LNCaP clone FGC (cell line): ENCODE data around the gene EPHB1.
"Not testable (repeated sequence)": the region's sequence is repeated elsewhere in the genome, so short reads cannot be mapped to it uniquely, and the experiment has no call there.

Experiments used
- DNase-seq: peaks from one replicate; pipeline ENCODE4 v3.0.0-alpha.2; 2011; ENCODE audit warnings: low read depth
- H3K4me3 ChIP-seq: 2 replicates; pipeline ENCODE4 v1.5.1; 2011; ENCODE audit warnings: mild to moderate bottlenecking, low read depth, low read length, control low read depth
- CTCF ChIP-seq: IDR thresholded peaks from 2 replicates; pipeline ENCODE4 v1.5.1; 2012; ENCODE audit warnings: mild to moderate bottlenecking; ENCODE audit not compliant: control insufficient read depth, insufficient read depth; ENCODE audit errors: extremely low read depth

The EPHB1 gene

GRCh38 chr3:134964226-134964625, 169.2 kb downstream of the EPHB1 start:
- no peak for TF ChIP-seq CTCF
- no peak overlapping the region for H3K4me3 ChIP-seq
- no peak for DNase-seq

- no peak for DNase-seq
- no peak for TF ChIP-seq CTCF
- H3K4me3 ChIP-seq, result no peak overlapping the region
Observed at GRCh38 chr3:134965865-134966481, 170.9 kb downstream of the EPHB1 start.

- no peak overlapping the region for H3K4me3 ChIP-seq
- TF ChIP-seq CTCF, result no peak
- DNase-seq, result no peak
Observed at GRCh38 chr3:134970895-134971294, 175.8 kb downstream of the EPHB1 start.

GRCh38 chr3:134971306-134971705, 176.2 kb downstream of the EPHB1 start:
- TF ChIP-seq CTCF, result no peak
- no peak overlapping the region for H3K4me3 ChIP-seq
- no peak for DNase-seq

- not testable (repeated sequence) for DNase-seq, H3K4me3 ChIP-seq
Observed at GRCh38 chr3:134971907-134972306, 176.8 kb downstream of the EPHB1 start.

GRCh38 chr3:134972836-134973455, 177.9 kb downstream of the EPHB1 start:
- H3K4me3 ChIP-seq, result no peak overlapping the region
- no peak for TF ChIP-seq CTCF
- no peak for DNase-seq

- TF ChIP-seq CTCF, result no peak
- DNase-seq, result no peak
Observed at GRCh38 chr3:134974624-134975023, 179.6 kb downstream of the EPHB1 start.

More at GRCh38 chr3:134974624-134975023, 179.6 kb downstream of the EPHB1 start:
- H3K4me3 ChIP-seq, result no peak overlapping the region
